WTC11 (cell line): ENCODE data around the gene SLC13A5.

Experiments
- CREB1 ChIP-seq: sonication (generic); formaldehyde crosslinking; IDR thresholded peaks from 2 replicates; pipeline ENCODE4 v1.8.0; 2023; ENCODE audit warnings: mild to moderate bottlenecking, missing genetic modification reagents
- GABPB1 ChIP-seq: sonication (generic); formaldehyde crosslinking; IDR thresholded peaks from 2 replicates; pipeline ENCODE4 v1.8.1; 2023; ENCODE audit warnings: mild to moderate bottlenecking, missing genetic modification reagents
- MXD4 ChIP-seq: fragments of 250-450 bp; sonication (Bioruptor Pico); IDR thresholded peaks from 2 replicates; pipeline ENCODE4 v1.8.0; 2021; ENCODE audit warnings: mild to moderate bottlenecking, moderate library complexity, borderline replicate concordance
- SMAD4 ChIP-seq: sonication (generic); formaldehyde crosslinking; IDR thresholded peaks from 2 replicates; pipeline ENCODE4 v1.8.0; 2022; ENCODE audit warnings: mild to moderate bottlenecking, missing genetic modification reagents
- ZSCAN18 ChIP-seq: fragments of 250-450 bp; sonication (Bioruptor Pico); IDR thresholded peaks from 2 replicates; pipeline ENCODE4 v2.1.2; 2022; ENCODE audit warnings: mild to moderate bottlenecking, moderate library complexity
- TF ChIP-seq, protein P1 (sequence below): fragments of 200-600 bp; IDR thresholded peaks from 2 replicates; pipeline ENCODE4 v1.8.0; 2022; ENCODE audit warnings: antibody characterized with exemption

DNA sequence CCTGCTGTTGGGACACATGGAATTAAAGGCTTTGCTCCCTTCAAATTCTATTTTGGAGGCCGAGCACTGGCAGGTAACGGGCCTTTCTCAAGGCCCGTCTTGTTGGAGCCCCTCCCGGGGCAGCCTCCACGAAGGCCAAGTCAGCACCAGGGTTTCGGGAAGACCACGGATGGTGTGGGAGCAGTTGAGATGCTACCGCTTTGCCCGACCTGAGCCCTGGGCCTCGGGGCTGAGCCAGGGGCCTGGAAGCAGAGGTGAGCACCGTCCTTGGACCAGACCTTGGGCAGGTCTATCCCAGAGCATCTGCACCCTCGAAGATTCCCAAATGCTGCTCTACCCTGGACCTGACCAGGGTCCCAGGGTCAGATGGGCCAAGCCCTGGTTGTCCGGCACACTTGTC is 38.6 kb downstream of the SLC13A5 start:
- TF ChIP-seq GABPB1 (CRISPR knock-in tag) (no peak), ZSCAN18 (CRISPR knock-in tag) (no peak), MXD4 (CRISPR knock-in tag) (no peak), CREB1 (no peak), SMAD4 (CRISPR knock-in tag) (no peak)
- TF ChIP-seq, protein P1, sequence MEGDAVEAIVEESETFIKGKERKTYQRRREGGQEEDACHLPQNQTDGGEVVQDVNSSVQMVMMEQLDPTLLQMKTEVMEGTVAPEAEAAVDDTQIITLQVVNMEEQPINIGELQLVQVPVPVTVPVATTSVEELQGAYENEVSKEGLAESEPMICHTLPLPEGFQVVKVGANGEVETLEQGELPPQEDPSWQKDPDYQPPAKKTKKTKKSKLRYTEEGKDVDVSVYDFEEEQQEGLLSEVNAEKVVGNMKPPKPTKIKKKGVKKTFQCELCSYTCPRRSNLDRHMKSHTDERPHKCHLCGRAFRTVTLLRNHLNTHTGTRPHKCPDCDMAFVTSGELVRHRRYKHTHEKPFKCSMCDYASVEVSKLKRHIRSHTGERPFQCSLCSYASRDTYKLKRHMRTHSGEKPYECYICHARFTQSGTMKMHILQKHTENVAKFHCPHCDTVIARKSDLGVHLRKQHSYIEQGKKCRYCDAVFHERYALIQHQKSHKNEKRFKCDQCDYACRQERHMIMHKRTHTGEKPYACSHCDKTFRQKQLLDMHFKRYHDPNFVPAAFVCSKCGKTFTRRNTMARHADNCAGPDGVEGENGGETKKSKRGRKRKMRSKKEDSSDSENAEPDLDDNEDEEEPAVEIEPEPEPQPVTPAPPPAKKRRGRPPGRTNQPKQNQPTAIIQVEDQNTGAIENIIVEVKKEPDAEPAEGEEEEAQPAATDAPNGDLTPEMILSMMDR = no peak
